K562 (cell line): ENCODE results near the gene DOCK1. TPM values are rescaled to one million over a fixed set of nuclear protein-coding genes. Genes with fewer than 3 reads are reported as not detected.

Source experiments
- ATAC-seq: fragments of 200-7000 bp; cut with Tn5 transposase; 3 replicates; pipeline ENCODE4 v1.9.1; 2020; ENCODE audit warnings: moderate library complexity
- Bru-seq: library from RNA; stranded (reverse); fragments of 400-500 nt; gene quantifications from one replicate; lab custom pipeline; 2021; lab: Mats Ljungman, UMichigan
- BruChase-seq, 2 experiments: library from RNA; stranded (reverse); fragments of 400-500 nt; gene quantifications; one replicate each; lab custom pipeline; 2021; lab: Mats Ljungman, UMichigan
- BruUV-seq: library from RNA; stranded (reverse); fragments of 400-500 nt; replicated peaks from 2 replicates; lab custom pipeline; 2021; lab: Mats Ljungman, UMichigan
- CTCF ChIA-PET: fragments of 300-600 bp; formaldehyde crosslinking; extraction: SDS; loops from one replicate; lab custom pipeline; 2021; ENCODE audit warnings: low intra/inter-chr PET ratio; lab: Yijun Ruan, JAX
- POLR2A ChIA-PET: fragments of 300-600, 350-650 bp; sonication (Branson Sonifier 250); formaldehyde crosslinking; extraction: SDS; loops from one replicate; lab custom pipeline; 2021; ENCODE audit warnings: antibody characterized with exemption, inconsistent platforms; lab: Yijun Ruan, JAX
- DNase-seq, 4 experiments: peaks; one replicate each; pipeline versions ENCODE4 v3.0.0 to v3.0.0-alpha.2; 2011 to 2018; ENCODE audit warnings: low spot score in 3 of 4, mixed read lengths in 3 of 4; ENCODE audit errors: extremely low read depth in 1 of 4
- FAIRE-seq: peaks from 2 replicates; lab custom pipeline; 2011; peaks lifted over from hg19 to GRCh38; lab: Jason Lieb, UNC
- H2AFZ ChIP-seq: 2 replicates; pipeline ENCODE4 v1.6.0; 2011; ENCODE audit warnings: low read depth, low read length, control low read depth, inconsistent platforms
- H3K27ac ChIP-seq: fragments of 200-600 bp; 3 replicates; pipeline ENCODE4 v1.8.0; 2011; ENCODE audit warnings: low read depth, mild to moderate bottlenecking, control low read depth, inconsistent platforms, low read length, moderate library complexity, mixed read lengths; ENCODE audit errors: extremely low read depth
- H3K27me3 ChIP-seq, 2 experiments: fragments of 300-600 bp in 1 of 2; 2 replicates in 1 of 2; 3 replicates in 1 of 2; pipeline versions ENCODE4 v1.6.0 to v1.8.0; 2011; ENCODE audit warnings: inconsistent platforms in 2 of 2, low read length in 2 of 2, mild to moderate bottlenecking in 1 of 2, mixed read lengths in 1 of 2, moderate library complexity in 1 of 2; ENCODE audit not compliant: control insufficient read depth in 2 of 2, insufficient read depth in 2 of 2
- H3K36me3 ChIP-seq: fragments of 300-600 bp; 3 replicates; pipeline ENCODE4 v1.8.0; 2011; ENCODE audit warnings: mild to moderate bottlenecking, low read length, inconsistent platforms; ENCODE audit not compliant: control insufficient read depth, insufficient read depth
- H3K4me1 ChIP-seq, 2 experiments: fragments of 200-600 bp in 1 of 2; replicated peaks in 1 of 2; 2 replicates in 1 of 2; 3 replicates in 1 of 2; pipeline versions ENCODE4 v1.5.1 to v1.8.0; 2011; ENCODE audit warnings: inconsistent platforms in 2 of 2, low read length in 2 of 2, mild to moderate bottlenecking in 1 of 2, mixed read lengths in 1 of 2, moderate library complexity in 1 of 2; ENCODE audit not compliant: control insufficient read depth in 2 of 2, insufficient read depth in 2 of 2
- H3K4me2 ChIP-seq: 2 replicates; pipeline ENCODE4 v1.6.1; 2011; ENCODE audit warnings: low read length, control low read depth, inconsistent platforms, mixed read lengths; ENCODE audit not compliant: insufficient read depth
- H3K4me3 ChIP-seq: fragments of 200-600 bp; sonication (generic), shearing (Covaris generic); 2 replicates; pipeline ENCODE4 v1.5.1; 2016; ENCODE audit warnings: control low read depth, inconsistent platforms
- H3K79me2 ChIP-seq: fragments of 200-600 bp; 3 replicates; pipeline ENCODE4 v1.8.0; 2011; ENCODE audit warnings: low read length, inconsistent platforms; ENCODE audit not compliant: control insufficient read depth, insufficient read depth
- H3K9ac ChIP-seq, 2 experiments: 2 replicates each; pipeline versions ENCODE4 v1.6.0 to v1.6.1; 2011; ENCODE audit warnings: low read depth in 2 of 2, low read length in 2 of 2, control low read depth in 1 of 2, inconsistent platforms in 1 of 2, mild to moderate bottlenecking in 1 of 2, mixed read lengths in 1 of 2; ENCODE audit not compliant: insufficient read depth in 1 of 2
- H3K9me1 ChIP-seq: one replicate; pipeline ENCODE4 v1.6.0; 2011; ENCODE audit warnings: inconsistent platforms, mild to moderate bottlenecking, low read length, moderate library complexity; ENCODE audit not compliant: control insufficient read depth, insufficient read depth
- H3K9me3 ChIP-seq: replicated peaks from 2 replicates; pipeline ENCODE4 v1.5.1; 2011; ENCODE audit warnings: low read depth, low read length, inconsistent platforms; ENCODE audit not compliant: control insufficient read depth, insufficient read depth
- H4K20me1 ChIP-seq: replicated peaks from 2 replicates; pipeline ENCODE4 v1.6.1; 2011; ENCODE audit warnings: low read length, inconsistent platforms, mixed read lengths; ENCODE audit not compliant: control insufficient read depth, insufficient read depth
- ARID1B ChIP-seq: fragments of 450-650 bp; IDR thresholded peaks from 2 replicates; pipeline ENCODE4 v1.6.1; 2016; ENCODE audit warnings: antibody characterized with exemption, mild to moderate bottlenecking, inconsistent platforms
- CBX1 ChIP-seq: sonication (generic); IDR thresholded peaks from 2 replicates; pipeline ENCODE4 v1.6.1; 2016; ENCODE audit warnings: antibody characterized with exemption, low read depth, mild to moderate bottlenecking
- KLF16 ChIP-seq: IDR thresholded peaks from 2 replicates; pipeline ENCODE4 v1.6.1; 2016; ENCODE audit warnings: antibody characterized with exemption
- MAFF ChIP-seq: IDR thresholded peaks from 2 replicates; pipeline ENCODE4 v1.6.1; 2012; ENCODE audit warnings: low read length, improper control_type of control experiment
- MEF2A ChIP-seq: IDR thresholded peaks from 2 replicates; pipeline ENCODE4 v1.6.1; 2011; ENCODE audit warnings: low read depth, mild to moderate bottlenecking, low read length, moderate library complexity; ENCODE audit not compliant: control insufficient read depth
- NFXL1 ChIP-seq: fragments of 450-650 bp; formaldehyde crosslinking; IDR thresholded peaks from 2 replicates; pipeline ENCODE4 v1.4.0; 2021; ENCODE audit warnings: mild to moderate bottlenecking
- POLR2AphosphoS2 ChIP-seq: IDR thresholded peaks from 2 replicates; pipeline ENCODE4 v1.6.1; 2012; ENCODE audit warnings: low read length, improper control_type of control experiment
- RAD51 ChIP-seq: fragments of 450-650 bp; IDR thresholded peaks from 2 replicates; pipeline ENCODE4 v1.7.1; 2016; ENCODE audit warnings: low read depth, mild to moderate bottlenecking, borderline replicate concordance
- RBM25 ChIP-seq: fragments of 200-400 bp; formaldehyde crosslinking; IDR thresholded peaks from 2 replicates; pipeline ENCODE4 v1.6.1; 2018; ENCODE audit warnings: low read length, low read depth, moderate library complexity; ENCODE audit not compliant: severe bottlenecking
- RNF2 ChIP-seq: sonication (generic); IDR thresholded peaks from 2 replicates; pipeline ENCODE4 v1.6.1; 2016
- SREBF1 ChIP-seq: fragments of 150-350 bp; IDR thresholded peaks from 2 replicates; pipeline ENCODE4 v1.6.1; 2014; ENCODE audit warnings: antibody characterized with exemption, low read depth, low read length, borderline replicate concordance
- TAL1 ChIP-seq: fragments of 450-650 bp; IDR thresholded peaks from 2 replicates; pipeline ENCODE4 v1.6.1; 2016; ENCODE audit warnings: mild to moderate bottlenecking
- TCF7L2 ChIP-seq: fragments of 150-350 bp; IDR thresholded peaks from 2 replicates; pipeline ENCODE4 v1.6.1; 2016; ENCODE audit warnings: low read depth, mild to moderate bottlenecking, low read length, moderate library complexity
- ZNF143 ChIP-seq: sonication (generic); formaldehyde crosslinking; IDR thresholded peaks from 2 replicates; pipeline ENCODE4 v1.9.0; 2022; ENCODE audit warnings: mild to moderate bottlenecking, missing genetic modification reagents
- WGBS: fragments of 100-300 bp; shearing (Covaris generic); methylation state at CpG from one replicate; pipeline ENCODE4 v1.1.6; 2016; ENCODE audit warnings: low coverage, mixed read lengths; ENCODE audit not compliant: insufficient coverage; ENCODE audit errors: missing lambda C conversion rate; 5-methylcytosine and 5-hydroxymethylcytosine counted together
- in situ Hi-C: fragments of 300-500 bp; cut with MboI; formaldehyde crosslinking; loops from 4 replicates; pipeline ENCODE4 v1.15.0; 2018; ENCODE audit warnings: inconsistent platforms, mixed read lengths
- intact Hi-C: fragments of 100-400 bp; cut with micrococcal nuclease; formaldehyde crosslinking; loops from 2 replicates; pipeline ENCODE4 v1.14.2; 2022
- long read RNA-seq, 3 experiments: library from polyadenylated mRNA in 2 of 3; library from RNA in 1 of 3; unstranded in 2 of 3; stranded (forward) in 1 of 3; transcript quantifications; one replicate each; pipeline ENCODE4 v2.0.0, GENCODE V29; 2019 to 2022
- polyA minus RNA-seq, 3 experiments: library from RNA; depleted of rRNA, polyadenylated mRNA; stranded (reverse); fragments of >200 nt; gene quantifications; 2 replicates each; pipeline ENCODE4 v1.2.3, GENCODE V29; 2011
- polyA plus RNA-seq, 8 experiments: library from polyadenylated mRNA; depleted of rRNA in 4 of 8; stranded (reverse) in 5 of 8; unstranded in 3 of 8; fragments of >200 nt; fragmentation: Nextera tagmentation in 2 of 8; fragmentation: Illumina TruSeq in 1 of 8; extraction: Ambion mirVana in 2 of 8; extraction: Trizol in 1 of 8; gene quantifications; 2 replicates each; pipeline versions ENCODE4 v1.2.1 to v1.2.3, GENCODE V29; 2011 to 2014; ENCODE audit warnings: inconsistent platforms in 1 of 8, missing spikeins in 1 of 8
- total RNA-seq, 7 experiments: library from RNA; depleted of rRNA in 6 of 7; stranded (reverse); fragments of >200 nt in 6 of 7; fragmentation: Illumina TruSeq in 2 of 7; extraction: Trizol in 2 of 7; gene quantifications; 2 replicates each; pipeline versions ENCODE4 v1.2.1 to v1.2.3, GENCODE V29; 2011 to 2021; ENCODE audit warnings: low replicate concordance in 1 of 7
- TF ChIP-seq, protein P1 (sequence below): fragments of 250-450 bp; sonication (Bioruptor Pico); IDR thresholded peaks from 2 replicates; pipeline ENCODE4 v1.6.1; 2021; ENCODE audit warnings: mild to moderate bottlenecking
- TF ChIP-seq, protein P2 (sequence below): sonication (generic); formaldehyde crosslinking; IDR thresholded peaks from 2 replicates; pipeline ENCODE4 v1.8.0; 2023; ENCODE audit warnings: mild to moderate bottlenecking, missing genetic modification reagents
- TF ChIP-seq, protein P3 (sequence below): sonication (generic); formaldehyde crosslinking; IDR thresholded peaks from 2 replicates; pipeline ENCODE4 v1.8.0; 2022; ENCODE audit warnings: mild to moderate bottlenecking, missing genetic modification reagents

The DOCK1 gene
- total RNA-seq (2011; cell fraction: chromatin; rRNA removed; ENCODE audit: low replicate concordance) = not detected in 2 replicates
- total RNA-seq (2011; cell fraction: nucleolus; rRNA removed) = not detected in 2 replicates
- total RNA-seq (2011; cell fraction: nucleoplasm; rRNA removed) = not detected in 2 replicates
- not detected in 2 replicates for total RNA-seq (2014; rRNA removed)
- not detected in 2 replicates for total RNA-seq (2014; rRNA removed; fragmentation: Illumina TruSeq; extraction: Trizol)
- not detected in 2 replicates for total RNA-seq (2015; rRNA removed; fragmentation: Illumina TruSeq; extraction: Trizol)
- 0.27 and 0.31 TPM in 2 replicates for total RNA-seq (2021)
- polyA plus RNA-seq (2011; rRNA removed) = not detected in 2 replicates
- polyA plus RNA-seq (2011; cell fraction: cytosol; rRNA removed) = not detected in 2 replicates
- not detected in 2 replicates for polyA plus RNA-seq (2011; cell fraction: nucleus; rRNA removed)
- polyA plus RNA-seq (2012) = not detected in 2 replicates
- not detected in 2 replicates for polyA plus RNA-seq (2014; fragmentation: Illumina TruSeq; extraction: Trizol)
- not detected for polyA plus RNA-seq (2014; fragmentation: Nextera tagmentation; extraction: Ambion mirVana)
- polyA plus RNA-seq (2014; rRNA removed) = not detected in 2 replicates
- polyA minus RNA-seq (2011; rRNA and poly(A)+ RNA removed) = not detected in 2 replicates
- not detected in 2 replicates for polyA minus RNA-seq (2011; cell fraction: cytosol; rRNA and poly(A)+ RNA removed)
- polyA minus RNA-seq (2011; cell fraction: nucleus; rRNA and poly(A)+ RNA removed) = not detected in 2 replicates
- percentile 11 among the genes with signal in this experiment for Bru-seq, nascent RNA
- BruChase-seq, experiment 1, labeled RNA remaining after a 2-hour chase = percentile 11 among the genes with signal in this experiment
- percentile 14 among the genes with signal in this experiment for BruChase-seq, experiment 2, labeled RNA remaining after a 6-hour chase
- long read RNA-seq, experiment 1 = 0 reads
- long read RNA-seq, experiment 2 = 0 reads
- long read RNA-seq, experiment 3 = 0 reads

GRCh38 chr10:126904818-126905701 lies at the start of gene DOCK1:
TSS of gene DOCK1 (plus strand) at chr10:126905428. CDS start at chr10:126905518, 90 bp downstream.
- intact Hi-C loops (no loop called here), in situ Hi-C loops (no loop called here)
- no peak for ATAC-seq
- no TSS peak for BruUV-seq
- H3K9me1 ChIP-seq = no peaks in the 10 kb centered on the region
- no peak within 1 kb of the TSS for H2AFZ ChIP-seq
- H3K4me3 ChIP-seq = no peak within 1 kb of the TSS
- no peaks in the 10 kb centered on the region for H3K9me3 ChIP-seq
- FAIRE-seq = no peak
- no peaks in the 10 kb centered on the region for H3K36me3 ChIP-seq
- H3K27me3 ChIP-seq = no peaks in the 10 kb centered on the region
- ChIA-PET CTCF (no interaction called here), POLR2A (no interaction called here)
- no peaks in the 10 kb centered on the region for H3K4me1 ChIP-seq
- 27% methylated on average over 5 of the region's 108 CpGs for WGBS
- H3K9ac ChIP-seq = no peak within 1 kb of the TSS
- no peak within 1 kb of the TSS for H3K4me2 ChIP-seq
- TF ChIP-seq MEF2A = no peak
- TF ChIP-seq TCF7L2 = no peak
- TF ChIP-seq POLR2AphosphoS2 = no peak
- TF ChIP-seq, protein P1, sequence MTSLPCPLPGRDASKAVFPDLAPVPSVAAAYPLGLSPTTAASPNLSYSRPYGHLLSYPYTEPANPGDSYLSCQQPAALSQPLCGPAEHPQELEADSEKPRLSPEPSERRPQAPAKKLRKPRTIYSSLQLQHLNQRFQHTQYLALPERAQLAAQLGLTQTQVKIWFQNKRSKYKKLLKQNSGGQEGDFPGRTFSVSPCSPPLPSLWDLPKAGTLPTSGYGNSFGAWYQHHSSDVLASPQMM = no peak
- no peak for TF ChIP-seq SREBF1
- TF ChIP-seq CBX1 = no peak
- TF ChIP-seq ZNF143 (CRISPR knock-in tag) = no peak
- TF ChIP-seq RAD51 = no peak
- TF ChIP-seq RBM25 = no peak
- TF ChIP-seq TAL1 = no peak
- TF ChIP-seq NFXL1 (CRISPR knock-in tag) = no peak
- TF ChIP-seq MAFF = no peak
- TF ChIP-seq, protein P2, sequence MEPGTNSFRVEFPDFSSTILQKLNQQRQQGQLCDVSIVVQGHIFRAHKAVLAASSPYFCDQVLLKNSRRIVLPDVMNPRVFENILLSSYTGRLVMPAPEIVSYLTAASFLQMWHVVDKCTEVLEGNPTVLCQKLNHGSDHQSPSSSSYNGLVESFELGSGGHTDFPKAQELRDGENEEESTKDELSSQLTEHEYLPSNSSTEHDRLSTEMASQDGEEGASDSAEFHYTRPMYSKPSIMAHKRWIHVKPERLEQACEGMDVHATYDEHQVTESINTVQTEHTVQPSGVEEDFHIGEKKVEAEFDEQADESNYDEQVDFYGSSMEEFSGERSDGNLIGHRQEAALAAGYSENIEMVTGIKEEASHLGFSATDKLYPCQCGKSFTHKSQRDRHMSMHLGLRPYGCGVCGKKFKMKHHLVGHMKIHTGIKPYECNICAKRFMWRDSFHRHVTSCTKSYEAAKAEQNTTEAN (CRISPR knock-in tag) = no peak
- no peak for TF ChIP-seq RNF2
- TF ChIP-seq, protein P3, sequence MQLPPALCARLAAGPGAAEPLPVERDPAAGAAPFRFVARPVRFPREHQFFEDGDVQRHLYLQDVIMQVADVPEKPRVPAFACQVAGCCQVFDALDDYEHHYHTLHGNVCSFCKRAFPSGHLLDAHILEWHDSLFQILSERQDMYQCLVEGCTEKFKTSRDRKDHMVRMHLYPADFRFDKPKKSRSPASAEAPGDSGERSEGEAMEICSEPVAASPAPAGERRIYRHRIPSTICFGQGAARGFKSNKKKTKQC = no peak
- TF ChIP-seq KLF16 = no peak
- no peak for TF ChIP-seq ARID1B
- H3K79me2 ChIP-seq = no peaks in the 10 kb centered on the region
- no peak within 1 kb of the TSS for H3K27ac ChIP-seq
- no peak for DNase-seq
- H4K20me1 ChIP-seq = no peaks in the 10 kb centered on the region
